GM12865 (cell line): ENCODE measurements around the gene EPS8L3.
"Not testable (repeated sequence)": the region's sequence is repeated elsewhere in the genome, so short reads cannot be mapped to it uniquely, and the experiment has no call there.

Experiments used
- DNase-seq: peaks from one replicate; pipeline ENCODE4 v3.0.0; 2010; ENCODE audit warnings: low read depth
- H3K4me3 ChIP-seq: 2 replicates; pipeline ENCODE4 v1.5.1; 2011; ENCODE audit warnings: mild to moderate bottlenecking, low read depth, low read length, control low read depth
- TF ChIP-seq, protein P1 (sequence below): IDR thresholded peaks from 2 replicates; pipeline ENCODE4 v1.5.1; 2011; ENCODE audit warnings: low read length, control low read depth, low read depth, inconsistent platforms; ENCODE audit not compliant: insufficient read depth; ENCODE audit errors: missing control alignments

EPS8L3 gene

GRCh38 chr1:109801791-109802135 is 38.0 kb upstream of the EPS8L3 start:
- no peak overlapping the region for H3K4me3 ChIP-seq
- TF ChIP-seq, protein P1, sequence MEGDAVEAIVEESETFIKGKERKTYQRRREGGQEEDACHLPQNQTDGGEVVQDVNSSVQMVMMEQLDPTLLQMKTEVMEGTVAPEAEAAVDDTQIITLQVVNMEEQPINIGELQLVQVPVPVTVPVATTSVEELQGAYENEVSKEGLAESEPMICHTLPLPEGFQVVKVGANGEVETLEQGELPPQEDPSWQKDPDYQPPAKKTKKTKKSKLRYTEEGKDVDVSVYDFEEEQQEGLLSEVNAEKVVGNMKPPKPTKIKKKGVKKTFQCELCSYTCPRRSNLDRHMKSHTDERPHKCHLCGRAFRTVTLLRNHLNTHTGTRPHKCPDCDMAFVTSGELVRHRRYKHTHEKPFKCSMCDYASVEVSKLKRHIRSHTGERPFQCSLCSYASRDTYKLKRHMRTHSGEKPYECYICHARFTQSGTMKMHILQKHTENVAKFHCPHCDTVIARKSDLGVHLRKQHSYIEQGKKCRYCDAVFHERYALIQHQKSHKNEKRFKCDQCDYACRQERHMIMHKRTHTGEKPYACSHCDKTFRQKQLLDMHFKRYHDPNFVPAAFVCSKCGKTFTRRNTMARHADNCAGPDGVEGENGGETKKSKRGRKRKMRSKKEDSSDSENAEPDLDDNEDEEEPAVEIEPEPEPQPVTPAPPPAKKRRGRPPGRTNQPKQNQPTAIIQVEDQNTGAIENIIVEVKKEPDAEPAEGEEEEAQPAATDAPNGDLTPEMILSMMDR: no peak
- no peak for DNase-seq

DNA sequence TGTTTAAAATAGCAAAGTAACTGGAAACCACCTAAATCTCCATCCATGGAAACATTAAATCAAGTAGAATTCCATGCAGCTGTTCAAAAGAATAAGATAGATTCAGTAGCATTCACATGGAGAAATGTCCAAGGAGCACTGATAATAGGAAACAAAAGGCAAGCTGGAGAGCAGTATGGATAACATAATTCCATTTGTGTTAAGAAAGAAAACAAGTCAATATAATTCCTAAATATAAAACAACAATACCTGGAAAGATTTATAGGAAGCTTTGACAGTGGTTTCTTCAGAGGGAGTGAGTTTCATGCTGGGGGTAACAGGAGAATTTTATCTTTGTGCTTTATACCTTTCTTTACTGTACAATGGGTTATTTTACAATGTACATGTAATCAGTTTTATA is 36.6 kb upstream of the EPS8L3 start:
- TF ChIP-seq, protein P1: no peak
- no peak for DNase-seq
- H3K4me3 ChIP-seq: no peak overlapping the region

DNA sequence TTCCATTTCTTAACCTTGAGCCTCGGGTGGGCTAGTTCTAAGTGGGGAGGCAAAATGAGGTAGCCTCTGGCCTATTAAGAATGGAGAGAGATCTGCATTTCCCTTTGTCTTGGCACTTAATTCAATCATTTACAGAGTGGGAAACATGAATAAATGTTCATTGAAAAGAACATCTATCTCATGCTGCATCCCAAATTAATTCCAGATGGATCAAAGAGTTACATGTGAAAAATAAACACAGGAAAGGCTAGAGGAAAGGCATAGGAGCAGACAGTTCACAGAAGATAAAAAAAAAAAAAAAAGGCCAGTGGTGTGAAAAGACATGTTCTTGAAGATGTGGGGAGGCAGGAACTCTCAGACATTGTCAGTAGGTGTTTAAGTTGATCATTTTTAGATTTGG is 35.7 kb upstream of the EPS8L3 start:
- TF ChIP-seq, protein P1: no peak
- no peak overlapping the region for H3K4me3 ChIP-seq
- no peak for DNase-seq

DNA sequence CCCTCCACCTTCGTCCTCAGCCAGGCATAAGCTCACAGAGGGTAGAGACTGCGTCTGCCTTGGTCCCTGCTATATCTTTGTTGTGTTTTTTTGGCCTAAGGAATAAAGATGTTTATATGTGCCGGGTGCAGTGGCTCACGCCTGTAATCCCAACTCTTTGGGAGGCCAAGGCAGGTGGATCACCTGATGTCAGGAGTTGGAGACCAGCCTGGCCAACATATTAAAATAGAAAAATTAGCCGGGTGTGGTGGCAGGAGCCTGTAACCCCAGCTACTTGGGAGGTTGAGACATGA is 33.5 kb upstream of the EPS8L3 start:
- DNase-seq, H3K4me3 ChIP-seq: not testable (repeated sequence)

DNA sequence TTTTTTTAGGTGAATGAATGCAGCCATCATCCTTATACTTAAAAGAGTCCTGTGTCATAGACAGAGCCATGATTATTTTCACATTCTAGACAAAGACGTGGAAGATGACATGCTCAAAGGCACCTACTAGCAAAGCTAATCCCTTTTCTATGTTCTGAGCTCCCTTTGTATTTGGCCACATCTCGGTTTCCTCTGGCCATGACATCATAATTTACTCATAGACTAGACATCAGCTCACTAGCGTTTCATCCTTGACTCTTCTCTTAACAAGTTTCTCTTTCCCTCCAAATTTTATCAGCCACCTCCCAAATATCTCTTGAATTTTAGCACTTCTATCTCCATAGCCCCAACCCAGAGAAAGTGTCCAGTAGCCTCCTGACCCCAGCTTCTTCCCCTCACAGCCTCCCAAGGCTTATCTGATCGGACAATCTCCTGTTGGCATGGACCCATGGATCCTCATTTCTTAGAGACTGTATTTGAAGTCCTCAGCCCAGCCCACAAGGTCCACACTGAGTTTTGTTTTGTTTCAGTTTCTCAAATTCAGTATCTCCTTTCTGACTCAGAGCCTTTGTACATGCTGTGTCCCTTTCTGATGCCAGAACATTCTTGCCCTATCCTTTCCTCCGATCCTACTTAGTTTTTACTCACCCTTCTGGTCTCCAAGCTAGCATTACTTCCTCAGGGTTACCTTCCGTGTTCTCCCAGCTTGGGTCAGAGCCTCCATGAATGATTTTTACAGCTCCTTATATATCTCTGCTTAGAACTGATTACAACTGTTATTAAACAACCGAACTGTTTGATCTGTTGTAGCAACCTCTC is 33.0 kb upstream of the EPS8L3 start:
- H3K4me3 ChIP-seq: no peak overlapping the region
- DNase-seq: no peak
- TF ChIP-seq, protein P1: no peak

DNA sequence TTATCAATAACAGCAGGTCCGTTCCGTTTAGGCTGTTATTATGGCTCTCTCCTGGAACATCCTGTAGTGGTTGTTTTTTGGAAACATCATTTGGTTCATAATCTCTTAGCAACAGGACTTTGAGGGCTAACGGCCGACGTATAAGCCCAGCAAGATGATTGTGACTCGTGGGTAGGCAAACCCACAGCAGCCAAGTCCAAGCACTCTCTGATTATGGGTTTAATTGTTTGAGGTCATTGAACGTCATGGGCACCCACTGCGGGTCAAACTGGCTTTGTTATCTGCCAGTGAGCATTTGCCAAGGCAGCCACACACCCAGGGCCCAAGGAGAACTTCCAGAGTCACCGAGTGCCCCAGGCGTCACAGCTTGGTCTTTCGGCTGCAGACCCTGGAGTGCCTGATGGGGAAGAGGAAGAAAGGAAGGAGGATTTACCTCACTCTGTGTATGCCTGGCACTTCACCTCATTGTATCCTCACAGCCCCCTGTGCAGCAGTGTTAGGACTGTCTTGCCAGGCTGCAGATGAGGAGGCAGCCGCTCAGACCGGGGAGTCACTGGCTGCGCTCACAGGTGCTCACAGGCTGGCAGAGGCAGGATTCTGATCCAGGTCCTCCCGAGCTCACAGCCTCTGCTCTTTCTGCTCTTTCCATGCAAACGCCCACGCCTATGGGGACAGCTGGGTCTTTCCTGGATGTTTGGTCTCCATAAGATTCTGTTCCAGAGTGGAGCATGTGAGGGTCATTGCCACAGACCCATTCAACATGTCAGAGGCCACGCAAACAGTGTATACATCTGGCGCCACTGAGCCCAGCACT is 30.8 kb upstream of the EPS8L3 start:
- H3K4me3 ChIP-seq: no peak overlapping the region
- TF ChIP-seq, protein P1: no peak
- DNase-seq: no peak

DNA sequence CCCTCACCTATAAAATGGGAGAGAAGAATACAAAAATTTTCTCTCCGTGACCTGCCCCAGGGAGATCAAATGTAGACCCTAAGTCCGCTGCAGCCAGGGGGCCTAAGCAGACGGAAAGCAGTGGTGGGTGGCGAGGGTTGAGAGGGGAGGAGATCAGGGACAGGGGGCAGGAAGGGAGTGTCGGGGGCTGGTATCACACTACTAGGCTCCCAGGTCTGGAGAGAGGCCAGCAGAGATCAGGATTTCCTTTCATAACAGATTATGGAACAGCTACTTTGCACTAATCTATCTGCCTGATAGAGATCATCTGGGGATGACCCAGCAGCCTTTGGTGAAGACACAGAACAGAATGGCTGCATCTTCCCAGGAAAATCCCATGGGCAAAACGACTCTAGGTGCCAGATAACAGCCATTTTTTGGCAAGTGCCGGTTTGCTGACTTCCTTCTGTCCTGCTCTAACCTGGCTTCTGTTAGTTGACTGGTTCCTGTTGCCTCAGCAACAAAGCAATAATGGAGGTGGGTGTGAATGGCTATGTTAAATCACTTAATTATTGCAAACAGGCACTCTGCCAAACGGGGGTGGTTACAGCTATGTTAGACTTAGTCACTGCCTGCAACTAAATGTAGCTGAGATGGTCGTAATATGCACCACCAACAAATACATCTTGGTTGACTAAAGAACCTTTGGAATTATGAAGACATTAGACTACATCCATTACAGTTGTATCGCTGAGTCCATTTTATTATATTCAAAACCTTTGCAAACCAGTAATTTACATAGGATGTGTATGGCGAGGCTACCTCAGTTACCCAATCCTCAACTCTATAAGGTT is 30.0 kb upstream of the EPS8L3 start:
- no peak for DNase-seq
- no peak overlapping the region for H3K4me3 ChIP-seq
- TF ChIP-seq, protein P1: no peak
